HG02884 (cell line): ENCODE data around the gene TSFM.

Experiments
- ATAC-seq: cut with Tn5 transposase; IDR thresholded peaks from one replicate; pipeline ENCODE4 v1.9.1; 2021; ENCODE audit warnings: mild to moderate bottlenecking, moderate library complexity; ENCODE audit not compliant: unreplicated experiment

Gene TSFM

DNA sequence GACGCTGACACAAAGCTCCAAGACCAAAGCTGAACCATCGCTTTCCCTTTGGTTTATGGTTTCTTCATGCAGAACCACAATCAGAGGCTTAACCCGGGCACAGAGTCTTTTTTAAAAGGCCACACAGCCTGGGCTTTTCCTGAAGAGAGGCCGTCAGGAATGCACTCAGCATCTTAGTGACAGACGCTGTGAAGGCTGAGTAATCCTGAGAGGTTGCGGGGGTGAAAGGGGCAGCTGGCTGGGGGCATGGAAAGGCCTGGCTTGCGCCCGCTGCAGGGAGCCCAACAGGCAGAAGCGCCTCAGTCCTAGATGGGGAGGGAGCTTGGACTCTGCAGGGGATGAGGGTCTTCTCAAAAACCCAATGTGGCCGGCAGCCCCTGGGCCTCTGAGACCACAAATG, 50.4 kb downstream of the TSFM start:
- ATAC-seq, result no peak

- ATAC-seq, result no peak
Measured at GRCh38 chr12:57833672-57834071, 51.1 kb downstream of the TSFM start.

- ATAC-seq, result no peak
Measured at GRCh38 chr12:57834086-57834876, 51.7 kb downstream of the TSFM start.

DNA sequence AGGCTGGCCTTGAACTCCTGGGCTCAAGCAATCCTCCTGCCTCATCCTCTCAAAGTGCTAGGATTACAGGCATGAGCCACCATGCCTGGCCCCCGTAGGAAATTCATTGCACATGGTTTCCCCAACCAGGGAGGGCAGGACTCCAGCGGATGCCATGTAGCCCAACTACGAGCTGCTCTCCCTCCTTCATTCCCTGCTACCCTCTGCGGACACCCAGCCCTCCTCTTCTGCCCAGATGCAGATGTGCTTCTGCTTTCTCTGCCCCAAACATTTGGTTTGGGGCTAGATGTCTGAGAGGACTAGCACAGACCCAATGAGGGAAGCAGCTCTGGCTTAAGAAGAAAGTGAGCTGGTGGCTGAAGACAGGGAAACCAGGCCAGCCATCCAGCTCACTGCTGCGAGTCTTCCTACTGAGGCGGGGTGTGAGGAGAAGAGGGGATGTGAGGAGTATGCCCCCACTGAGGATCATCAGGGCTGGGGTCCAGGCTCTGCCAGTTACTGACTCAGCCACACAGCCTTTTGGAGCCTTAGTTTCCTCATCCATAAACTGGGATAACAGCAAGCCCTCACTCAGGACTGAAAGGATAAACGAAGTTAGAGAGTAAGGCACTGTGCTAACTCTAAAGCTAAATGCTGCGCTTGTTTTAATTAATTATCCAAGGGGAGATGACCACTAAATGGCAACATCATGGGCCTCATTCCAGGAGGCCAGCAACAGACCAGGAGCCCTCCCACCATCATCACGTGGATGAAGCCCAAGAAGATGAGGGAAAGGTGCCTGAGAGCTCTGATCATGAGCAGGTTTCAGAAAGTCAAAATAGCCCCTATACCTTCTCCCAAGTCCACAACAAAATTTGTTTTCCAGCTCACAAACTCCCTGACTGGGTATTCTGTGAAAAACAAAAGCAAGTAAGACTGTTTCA, 53.0 kb downstream of the TSFM start:
- ATAC-seq, result no peak

GRCh38 chr12:57836442-57837375, 54.1 kb downstream of the TSFM start:
- ATAC-seq, result peak; percentile 43

DNA sequence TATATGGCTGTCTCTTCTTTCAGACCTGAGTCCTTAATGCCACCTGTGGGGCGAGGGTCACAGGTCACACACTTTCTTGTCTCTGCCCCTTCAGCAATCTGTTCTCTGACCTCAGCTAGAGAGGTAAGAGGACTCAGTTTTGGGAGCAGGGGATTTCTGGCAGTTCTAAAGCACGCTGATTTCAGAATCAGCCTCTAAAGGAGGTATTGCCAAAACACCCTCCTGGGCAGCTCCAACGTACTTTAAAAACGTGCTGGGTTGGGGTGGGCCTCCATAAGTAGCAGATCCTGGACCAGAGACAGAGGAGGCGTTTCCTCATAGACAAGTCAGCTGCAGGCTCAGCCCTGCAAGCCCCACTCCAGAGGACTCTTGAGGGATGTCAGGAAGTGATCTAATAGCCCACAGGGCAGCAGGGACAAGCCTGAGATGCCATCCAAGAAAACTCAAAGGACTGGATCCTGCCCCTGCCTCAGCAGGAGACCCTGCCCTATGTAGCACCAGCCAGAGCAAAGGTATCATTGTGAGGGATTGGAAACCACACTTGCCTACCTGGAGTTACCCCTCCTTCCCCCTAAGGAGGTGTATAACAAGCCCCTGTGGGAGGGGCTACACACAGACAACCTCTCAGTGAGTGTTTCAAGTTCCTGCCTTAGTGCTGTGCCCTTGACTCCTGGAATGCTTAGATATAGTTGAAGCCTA, 55.4 kb downstream of the TSFM start:
- ATAC-seq, result no peak

GRCh38 chr12:57838594-57839302, 56.2 kb downstream of the TSFM start:
- ATAC-seq, result no peak

- no peak for ATAC-seq
Measured at GRCh38 chr12:57839996-57840395, 57.4 kb downstream of the TSFM start.

GRCh38 chr12:57840726-57841125, 58.1 kb downstream of the TSFM start:
- no peak for ATAC-seq

DNA sequence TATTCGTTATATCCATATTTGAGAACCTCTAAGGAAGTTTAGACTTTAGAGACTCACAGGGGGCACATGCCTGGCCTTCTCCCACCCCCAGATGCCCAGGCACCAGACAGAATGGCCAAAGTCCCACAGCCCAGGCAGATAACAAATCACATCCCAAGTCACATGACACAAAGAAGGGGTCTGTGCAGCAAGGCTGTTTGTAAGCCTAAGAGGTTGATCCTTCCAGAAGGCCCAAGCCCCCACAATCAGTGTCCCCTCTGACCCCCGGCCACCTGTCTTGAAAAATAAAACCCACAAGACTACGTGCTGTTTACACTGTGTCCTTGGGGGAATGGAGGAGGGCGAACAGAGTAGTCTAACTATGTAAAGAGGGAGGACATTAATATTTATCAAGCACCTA, 58.9 kb downstream of the TSFM start:
- no peak for ATAC-seq

GRCh38 chr12:57842342-57843294, 60.0 kb downstream of the TSFM start:
- ATAC-seq, result no peak

DNA sequence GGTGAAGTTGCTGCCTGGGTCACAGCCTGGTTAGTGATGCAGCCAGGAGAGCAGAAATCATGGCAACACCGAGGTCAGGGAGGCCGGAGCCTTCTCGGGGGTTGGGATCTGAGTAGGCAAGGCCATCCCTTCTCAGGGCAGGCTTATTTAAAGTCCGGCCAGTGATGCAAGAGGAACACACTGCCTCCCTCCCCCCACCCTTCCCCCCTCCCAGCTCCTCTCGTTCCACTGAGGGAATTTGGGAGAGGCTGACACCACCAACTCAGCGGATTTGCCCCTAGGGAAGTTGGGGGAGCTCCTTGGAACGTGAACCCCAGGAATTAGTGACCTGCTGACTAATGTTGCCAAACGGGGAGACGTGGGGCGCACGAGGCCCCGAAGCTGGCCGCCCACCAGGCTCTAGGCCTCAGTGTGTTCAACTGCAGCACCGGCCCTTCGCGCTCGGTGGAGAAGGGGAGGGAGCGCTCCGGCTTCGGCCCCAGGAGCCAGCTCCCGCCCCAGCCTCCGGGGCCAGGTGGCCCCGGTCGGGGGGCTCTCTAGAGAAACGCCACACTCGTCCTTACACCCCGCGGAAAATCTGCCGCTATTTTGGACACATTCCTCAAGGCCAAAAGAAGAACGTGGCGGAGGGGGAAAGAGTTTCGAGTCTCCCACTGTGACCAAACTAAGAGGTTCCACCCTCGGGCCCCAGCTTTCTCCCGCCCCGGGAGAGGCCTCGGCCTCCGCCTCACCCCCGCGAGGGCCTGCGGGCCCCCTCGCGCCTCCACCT, 62.3 kb downstream of the TSFM start:
- peak; percentile 14 for ATAC-seq

- ATAC-seq, result peak; percentile 14
Measured at GRCh38 chr12:57845478-57846284, 63.1 kb downstream of the TSFM start.

DNA sequence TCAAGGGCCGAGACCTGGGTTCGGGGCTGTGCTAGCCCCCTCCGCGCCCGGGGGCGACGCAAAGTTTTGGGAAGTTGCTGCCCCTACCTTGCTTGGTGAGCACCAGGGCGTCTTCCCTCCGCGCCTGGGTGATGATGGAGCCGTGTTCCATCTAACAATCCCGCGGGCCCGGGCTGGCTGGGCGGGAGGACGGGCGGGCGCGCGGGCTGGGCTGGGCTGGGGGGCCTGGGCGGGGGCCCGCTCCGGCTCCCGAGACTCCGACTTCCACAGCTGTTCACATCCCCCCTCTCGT, 63.6 kb downstream of the TSFM start:
- peak; percentile 2 for ATAC-seq

- peak; percentile 32 for ATAC-seq
Measured at GRCh38 chr12:57846577-57847319, 64.2 kb downstream of the TSFM start, which contains the start of gene CTDSP2. TSS of gene CTDSP2 (minus strand) at chr12:57846729. CDS start at chr12:57846435, 294 bp downstream.
